Neuronal stem cell (in vitro differentiated cells): ENCODE results near the gene USO1.

Source experiments
- DNase-seq: peaks from one replicate; pipeline ENCODE4 v3.0.0-alpha.2; 2013; ENCODE audit warnings: low spot score
- H2AFZ ChIP-seq: one replicate; pipeline ENCODE4 v1.6.1; 2013; ENCODE audit warnings: mild to moderate bottlenecking, low read length, inconsistent platforms
- H2AK5ac ChIP-seq: 2 replicates; pipeline ENCODE4 v1.6.1; 2013; ENCODE audit warnings: low read depth, mild to moderate bottlenecking, inconsistent platforms, low read length, moderate library complexity, mixed read lengths
- H2BK120ac ChIP-seq: 2 replicates; pipeline ENCODE4 v1.6.1; 2013; ENCODE audit warnings: low read depth, mild to moderate bottlenecking, inconsistent platforms, low read length, moderate library complexity, mixed read lengths
- H2BK12ac ChIP-seq: one replicate; pipeline ENCODE4 v1.6.1; 2013; ENCODE audit warnings: low read length, inconsistent platforms
- H2BK15ac ChIP-seq: 2 replicates; pipeline ENCODE4 v1.6.1; 2013; ENCODE audit warnings: mild to moderate bottlenecking, low read length, inconsistent platforms, mixed read lengths
- H2BK5ac ChIP-seq: one replicate; pipeline ENCODE4 v1.6.1; 2013; ENCODE audit warnings: inconsistent platforms, mild to moderate bottlenecking, low read length, moderate library complexity
- H3K14ac ChIP-seq: one replicate; pipeline ENCODE4 v1.6.1; 2013; ENCODE audit warnings: low read length, inconsistent platforms
- H3K18ac ChIP-seq: 2 replicates; pipeline ENCODE4 v1.6.1; 2013; ENCODE audit warnings: low read length, inconsistent platforms
- H3K23ac ChIP-seq: 2 replicates; pipeline ENCODE4 v1.6.1; 2013; ENCODE audit warnings: low read depth, mild to moderate bottlenecking, mixed read lengths, low read length, inconsistent platforms; ENCODE audit not compliant: poor library complexity
- H3K27ac ChIP-seq: replicated peaks from 3 replicates; pipeline ENCODE4 v1.5.1; 2013; ENCODE audit warnings: low read length, inconsistent platforms
- H3K27me3 ChIP-seq, 3 experiments: 2 replicates each; pipeline ENCODE4 v1.6.1; 2013; ENCODE audit warnings: low read length in 3 of 3, mild to moderate bottlenecking in 2 of 3, inconsistent platforms in 1 of 3, low read depth in 1 of 3, mixed read lengths in 1 of 3, moderate library complexity in 1 of 3; ENCODE audit not compliant: control insufficient read depth in 3 of 3, insufficient read depth in 3 of 3
- H3K36me3 ChIP-seq, 2 donors: replicated peaks in 1 of 2; 2 replicates each; pipeline ENCODE4 v1.6.1; 2013; ENCODE audit warnings: low read length in 2 of 2; ENCODE audit not compliant: control insufficient read depth in 2 of 2, insufficient read depth in 2 of 2
- H3K4ac ChIP-seq: 2 replicates; pipeline ENCODE4 v1.6.1; 2013; ENCODE audit warnings: inconsistent platforms, mild to moderate bottlenecking, low read length, moderate library complexity
- H3K4me1 ChIP-seq, 2 donors: 1 replicate in 1 of 2; 2 replicates in 1 of 2; pipeline ENCODE4 v1.6.1; 2013; ENCODE audit warnings: low read length in 2 of 2, low read depth in 1 of 2; ENCODE audit not compliant: control insufficient read depth in 2 of 2, insufficient read depth in 1 of 2
- H3K4me2 ChIP-seq: one replicate; pipeline ENCODE4 v1.6.1; 2013; ENCODE audit warnings: mild to moderate bottlenecking, low read length, inconsistent platforms; ENCODE audit not compliant: insufficient read depth, poor library complexity, severe bottlenecking
- H3K4me3 ChIP-seq, 2 donors: 2 replicates each; pipeline ENCODE4 v1.5.1; 2013; ENCODE audit warnings: low read length in 2 of 2, mild to moderate bottlenecking in 2 of 2, inconsistent platforms in 1 of 2, moderate library complexity in 1 of 2
- H3K79me1 ChIP-seq: one replicate; pipeline ENCODE4 v1.6.1; 2013; ENCODE audit warnings: low read depth, mild to moderate bottlenecking, inconsistent platforms, low read length, moderate library complexity
- H3K9ac ChIP-seq: one replicate; pipeline ENCODE4 v1.6.1; 2013; ENCODE audit warnings: mild to moderate bottlenecking, low read depth, low read length, inconsistent platforms; ENCODE audit not compliant: poor library complexity
- H3K9me3 ChIP-seq, 2 donors: replicated peaks in 1 of 2; 2 replicates each; pipeline versions ENCODE3 to v1.6.1; 2013; ENCODE audit warnings: low read length in 2 of 2, mild to moderate bottlenecking in 2 of 2, inconsistent platforms in 1 of 2, low read depth in 1 of 2, mixed read lengths in 1 of 2, moderate library complexity in 1 of 2; ENCODE audit not compliant: control insufficient read depth in 2 of 2, insufficient read depth in 1 of 2
- H4K8ac ChIP-seq: one replicate; pipeline ENCODE4 v1.6.1; 2013; ENCODE audit warnings: low read depth, mild to moderate bottlenecking, inconsistent platforms, low read length, moderate library complexity
- H4K91ac ChIP-seq: one replicate; pipeline ENCODE4 v1.6.1; 2013; ENCODE audit warnings: low read length, low read depth, mild to moderate bottlenecking, inconsistent platforms; ENCODE audit not compliant: poor library complexity
- WGBS, 2 donors: extraction: QIAGEN DNeasy Blood & Tissue Kit; methylation state at CpG; one replicate each; pipeline ENCODE4 v1.1.7; 2013; ENCODE audit warnings: missing lambda C conversion rate in 2 of 2, mixed read lengths in 1 of 2; ENCODE audit not compliant: insufficient read length in 2 of 2, insufficient replicate concordance in 1 of 2; ENCODE audit errors: extremely low coverage in 2 of 2; 5-methylcytosine and 5-hydroxymethylcytosine counted together

The USO1 gene

GRCh38 chr4:75821966-75822365 is 97.6 kb downstream of the USO1 start:
- H3K27me3 ChIP-seq, result no peaks in the 10 kb centered on the region
- no peak overlapping the region for H2BK12ac ChIP-seq
- H3K9ac ChIP-seq, result no peak overlapping the region
- no peak for DNase-seq
- H3K36me3 ChIP-seq, result no peaks in the 10 kb centered on the region
- no peak overlapping the region for H3K14ac ChIP-seq
- no peak overlapping the region for H3K23ac ChIP-seq
- H3K79me1 ChIP-seq, result no peaks in the 10 kb centered on the region
- no peak overlapping the region for H4K91ac ChIP-seq
- H2BK5ac ChIP-seq, result no peak overlapping the region
- no CpG with 5 or more reads among the region's 5 CpGs for WGBS, 2 donors
- H3K27ac ChIP-seq, result no peak overlapping the region
- H3K4me3 ChIP-seq, result no peak overlapping the region
- H2AFZ ChIP-seq, result no peak overlapping the region
- no peaks in the 10 kb centered on the region for H3K4me1 ChIP-seq
- no peak overlapping the region for H3K4me2 ChIP-seq
- H2BK120ac ChIP-seq, result no peak overlapping the region
- no peak overlapping the region for H2BK15ac ChIP-seq
- no peak overlapping the region for H4K8ac ChIP-seq
- no peak overlapping the region for H3K18ac ChIP-seq
- no peak overlapping the region for H3K4ac ChIP-seq
- no peak overlapping the region for H2AK5ac ChIP-seq
- no peaks in the 10 kb centered on the region for H3K9me3 ChIP-seq

- no peak overlapping the region for H2BK120ac ChIP-seq
- H4K8ac ChIP-seq, result no peak overlapping the region
- no peak overlapping the region for H3K27ac ChIP-seq
- H2BK5ac ChIP-seq, result no peak overlapping the region
- no peaks in the 10 kb centered on the region for H3K9me3 ChIP-seq
- no peak overlapping the region for H3K23ac ChIP-seq
- H3K4me2 ChIP-seq, result no peak overlapping the region
- H2BK15ac ChIP-seq, result no peak overlapping the region
- H2AK5ac ChIP-seq, result no peak overlapping the region
- no peak overlapping the region for H3K4ac ChIP-seq
- H3K14ac ChIP-seq, result no peak overlapping the region
- no peak overlapping the region for H4K91ac ChIP-seq
- no peak for DNase-seq
- H3K27me3 ChIP-seq, result no peaks in the 10 kb centered on the region
- H3K9ac ChIP-seq, result no peak overlapping the region
- H3K18ac ChIP-seq, result no peak overlapping the region
- no peak overlapping the region for H2AFZ ChIP-seq
- H3K79me1 ChIP-seq, result no peaks in the 10 kb centered on the region
- H2BK12ac ChIP-seq, result no peak overlapping the region
- no peaks in the 10 kb centered on the region for H3K4me1 ChIP-seq
- no CpG with 5 or more reads among the region's 5 CpGs for WGBS, 2 donors
- H3K4me3 ChIP-seq, result no peak overlapping the region
- H3K36me3 ChIP-seq, result no peaks in the 10 kb centered on the region
Observed at GRCh38 chr4:75822416-75822815, 98.0 kb downstream of the USO1 start.

- H4K8ac ChIP-seq, result no peak overlapping the region
- no peak overlapping the region for H2AK5ac ChIP-seq
- H2BK15ac ChIP-seq, result no peak overlapping the region
- no peak overlapping the region for H4K91ac ChIP-seq
- no peak for DNase-seq
- no peak overlapping the region for H3K9ac ChIP-seq
- no peaks in the 10 kb centered on the region for H3K9me3 ChIP-seq
- H3K27ac ChIP-seq, result no peak overlapping the region
- no peaks in the 10 kb centered on the region for H3K27me3 ChIP-seq
- H3K79me1 ChIP-seq, result no peaks in the 10 kb centered on the region
- H2BK5ac ChIP-seq, result no peak overlapping the region
- H3K23ac ChIP-seq, result no peak overlapping the region
- H3K4me2 ChIP-seq, result no peak overlapping the region
- H3K4me1 ChIP-seq, result no peaks in the 10 kb centered on the region
- H3K4me3 ChIP-seq, result no peak overlapping the region
- no peak overlapping the region for H2BK120ac ChIP-seq
- H3K18ac ChIP-seq, result no peak overlapping the region
- H2BK12ac ChIP-seq, result no peak overlapping the region
- peak overlapping the region; percentile 51 for H2AFZ ChIP-seq
- peak overlapping the region; percentile 57 for H3K14ac ChIP-seq
- no CpG with 5 or more reads among the region's 2 CpGs for WGBS, 2 donors
- H3K4ac ChIP-seq, result no peak overlapping the region
- H3K36me3 ChIP-seq, result no peaks in the 10 kb centered on the region
Observed at GRCh38 chr4:75823812-75824211, 99.4 kb downstream of the USO1 start.

- no peak overlapping the region for H2BK5ac ChIP-seq
- no peak overlapping the region for H3K9ac ChIP-seq
- H3K36me3 ChIP-seq, result no peaks in the 10 kb centered on the region
- H3K27me3 ChIP-seq, result no peaks in the 10 kb centered on the region
- H3K4me2 ChIP-seq, result no peak overlapping the region
- H3K23ac ChIP-seq, result no peak overlapping the region
- H2BK15ac ChIP-seq, result no peak overlapping the region
- H4K8ac ChIP-seq, result no peak overlapping the region
- WGBS, 2 donors, result no CpG with 5 or more reads among the region's 1 CpG
- H3K4me3 ChIP-seq, result no peak overlapping the region
- H3K18ac ChIP-seq, result no peak overlapping the region
- DNase-seq, result no peak
- no peak overlapping the region for H2AFZ ChIP-seq
- no peak overlapping the region for H3K14ac ChIP-seq
- no peaks in the 10 kb centered on the region for H3K9me3 ChIP-seq
- H2BK120ac ChIP-seq, result no peak overlapping the region
- H3K79me1 ChIP-seq, result no peaks in the 10 kb centered on the region
- H3K4ac ChIP-seq, result no peak overlapping the region
- no peak overlapping the region for H2AK5ac ChIP-seq
- H4K91ac ChIP-seq, result no peak overlapping the region
- H2BK12ac ChIP-seq, result no peak overlapping the region
- no peak overlapping the region for H3K27ac ChIP-seq
- peaks cover 0 to 3% of the 10 kb centered on the region in 2 donors for H3K4me1 ChIP-seq
Observed at GRCh38 chr4:75830906-75831305, 106.5 kb downstream of the USO1 start.
